Activated T-cell treated with anti-CD3 and anti-CD28 coated beads for 48 hours (primary cell): Measurements from ENCODE around the gene ANXA11.
"Not testable (repeated sequence)": the region's sequence is repeated elsewhere in the genome, so short reads cannot be mapped to it uniquely, and the experiment has no call there.

ENCODE experiments used
- DNase-seq: peaks from one replicate; pipeline ENCODE4 v3.0.0-alpha.2; 2020; ENCODE audit warnings: low read depth

The ANXA11 gene

DNA sequence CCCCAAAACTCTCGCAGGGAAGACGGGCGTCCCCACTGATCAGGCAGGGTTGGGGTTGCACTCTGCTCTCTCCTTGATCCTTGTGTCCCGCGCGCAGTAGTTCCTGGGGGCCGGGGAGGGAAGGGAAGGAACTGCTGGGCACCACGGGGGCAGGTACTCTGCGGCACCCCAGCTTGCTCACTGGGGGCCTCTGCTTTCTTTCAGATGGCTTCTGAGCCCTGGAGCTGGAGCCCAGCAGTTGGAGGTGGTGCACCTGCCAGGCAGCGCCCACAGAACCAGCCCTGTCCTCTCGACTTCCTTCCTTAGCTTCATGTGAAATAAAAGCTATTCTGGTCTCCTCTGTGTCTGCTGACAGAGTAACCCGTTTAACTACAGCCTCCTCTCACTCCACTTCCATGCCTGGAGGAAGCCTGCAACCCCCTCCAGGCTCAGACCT, 60.6 kb downstream of the ANXA11 start:
- DNase-seq = no peak

GRCh38 chr10:80144067-80144695, 61.2 kb downstream of the ANXA11 start:
- DNase-seq = peak; percentile 14

GRCh38 chr10:80141696-80142460, 63.5 kb downstream of the ANXA11 start:
- DNase-seq = no peak

DNA sequence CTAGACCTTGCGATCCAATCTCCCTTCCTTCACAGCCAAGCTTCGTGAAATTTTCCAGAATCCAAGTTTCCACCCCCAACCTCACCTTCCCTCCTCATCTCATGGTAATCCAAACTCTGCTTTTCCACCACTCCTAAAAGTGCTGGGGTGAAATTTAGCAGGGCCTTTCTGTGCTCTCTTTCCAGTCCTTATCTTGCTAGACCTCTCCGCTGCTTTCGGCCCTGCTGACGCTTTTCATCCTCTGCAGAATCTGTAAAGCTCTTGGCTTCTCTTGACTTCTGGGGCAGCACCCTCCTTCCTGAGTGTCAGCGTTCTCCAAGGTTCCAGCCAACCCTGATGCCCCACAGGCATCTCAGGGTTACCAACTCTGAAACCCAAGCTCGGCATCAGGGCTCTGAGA, 65.1 kb downstream of the ANXA11 start:
- DNase-seq = no peak

GRCh38 chr10:80139265-80139664, 66.1 kb downstream of the ANXA11 start:
- no peak for DNase-seq

GRCh38 chr10:80137920-80138319, 67.4 kb downstream of the ANXA11 start:
- DNase-seq = no peak

DNA sequence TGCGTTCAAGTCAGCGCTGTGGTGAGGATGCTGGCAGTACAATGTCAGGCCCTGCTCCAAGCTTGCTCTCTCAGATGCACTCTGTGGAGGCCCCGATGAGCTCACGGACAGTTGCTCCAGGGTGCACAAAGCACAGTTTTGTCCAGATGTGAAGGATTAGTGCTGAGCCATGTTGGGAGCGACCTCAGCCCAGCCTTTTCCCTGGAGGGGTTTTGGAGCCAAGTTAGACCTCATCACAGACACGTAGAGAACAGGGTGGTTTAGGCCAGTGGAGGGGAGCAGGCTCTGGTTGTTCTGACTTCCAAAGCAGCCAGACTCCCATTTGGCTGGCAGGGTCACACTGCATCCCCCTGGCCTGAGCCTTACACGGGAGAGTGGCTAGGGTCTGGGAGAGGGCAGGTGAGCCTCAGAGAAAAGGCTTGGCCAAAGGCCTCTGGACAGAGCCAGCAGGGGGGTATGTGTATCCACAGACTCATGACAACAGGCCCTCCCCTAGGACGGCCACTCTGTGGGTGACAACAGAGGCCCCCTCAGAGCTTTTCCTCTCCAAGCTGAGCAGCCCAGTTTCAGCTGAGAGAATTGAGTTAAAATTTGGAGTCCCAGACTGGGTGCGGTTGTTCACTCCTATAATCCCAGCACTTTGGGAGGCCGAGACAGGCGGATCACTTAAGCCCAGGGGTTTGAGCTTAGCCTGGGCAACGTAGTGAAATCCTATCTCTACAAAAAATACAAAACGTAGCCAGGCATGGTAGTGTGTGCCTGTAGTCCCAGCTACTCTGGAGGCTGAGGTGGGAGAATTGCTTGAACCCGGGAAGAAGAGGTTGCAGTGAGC, 68.1 kb downstream of the ANXA11 start:
- no peak for DNase-seq

DNA sequence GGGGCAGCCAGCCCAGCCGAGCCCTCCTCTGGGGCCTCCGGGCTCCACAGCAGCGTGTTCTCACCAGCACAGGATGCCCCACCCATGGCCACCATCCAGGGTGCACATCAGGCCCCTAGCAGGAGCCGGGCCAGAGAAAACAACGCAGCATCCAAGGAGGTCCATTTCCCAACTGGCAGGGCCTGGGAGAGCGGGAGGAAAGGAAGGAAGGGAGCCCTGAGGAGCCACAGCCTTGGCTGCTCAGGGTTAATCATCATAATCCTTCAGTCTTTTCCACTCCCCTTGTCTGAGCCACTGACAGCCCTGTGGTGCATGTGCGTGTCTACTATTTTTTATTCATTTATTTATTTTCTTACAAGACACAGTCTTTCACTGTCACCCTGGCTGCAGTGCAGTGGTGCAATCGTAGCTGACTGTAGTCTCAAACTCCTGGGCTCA, 69.2 kb downstream of the ANXA11 start:
- DNase-seq = no peak

- DNase-seq = not testable (repeated sequence)
These were observed 71.7 kb downstream of the ANXA11 start for GRCh38 chr10:80133687-80134086.

GRCh38 chr10:80133206-80133605, 72.1 kb downstream of the ANXA11 start:
- DNase-seq = no peak

GRCh38 chr10:80132299-80133139, 72.8 kb downstream of the ANXA11 start, which contains the start of gene PLAC9:
TSS of gene PLAC9 (plus strand) at chr10:80132730. CDS start at chr10:80132763, 33 bp downstream.
- no peak for DNase-seq

GRCh38 chr10:80131499-80131901, 73.8 kb downstream of the ANXA11 start:
- no peak for DNase-seq

GRCh38 chr10:80126876-80127275, 78.5 kb downstream of the ANXA11 start:
- DNase-seq = no peak

DNA sequence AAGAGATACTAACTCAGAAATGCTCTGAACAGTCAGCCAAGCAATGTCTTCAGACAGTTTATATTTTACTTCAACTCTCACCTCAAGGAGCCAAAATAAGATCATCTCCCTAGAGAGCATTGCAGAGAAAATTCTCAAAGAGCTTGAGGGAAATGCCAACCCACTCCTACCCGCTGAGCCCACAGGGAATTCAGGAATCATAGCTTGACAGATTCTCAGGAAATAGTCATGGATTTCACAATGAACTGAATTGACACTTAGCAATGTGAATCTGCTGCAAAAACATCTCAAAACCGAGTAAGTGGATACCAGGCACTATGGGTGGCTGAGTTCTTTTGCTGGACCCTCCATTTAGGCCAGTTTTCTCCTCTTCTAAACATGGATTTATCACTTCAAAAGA, 82.6 kb downstream of the ANXA11 start:
- DNase-seq = no peak

DNA sequence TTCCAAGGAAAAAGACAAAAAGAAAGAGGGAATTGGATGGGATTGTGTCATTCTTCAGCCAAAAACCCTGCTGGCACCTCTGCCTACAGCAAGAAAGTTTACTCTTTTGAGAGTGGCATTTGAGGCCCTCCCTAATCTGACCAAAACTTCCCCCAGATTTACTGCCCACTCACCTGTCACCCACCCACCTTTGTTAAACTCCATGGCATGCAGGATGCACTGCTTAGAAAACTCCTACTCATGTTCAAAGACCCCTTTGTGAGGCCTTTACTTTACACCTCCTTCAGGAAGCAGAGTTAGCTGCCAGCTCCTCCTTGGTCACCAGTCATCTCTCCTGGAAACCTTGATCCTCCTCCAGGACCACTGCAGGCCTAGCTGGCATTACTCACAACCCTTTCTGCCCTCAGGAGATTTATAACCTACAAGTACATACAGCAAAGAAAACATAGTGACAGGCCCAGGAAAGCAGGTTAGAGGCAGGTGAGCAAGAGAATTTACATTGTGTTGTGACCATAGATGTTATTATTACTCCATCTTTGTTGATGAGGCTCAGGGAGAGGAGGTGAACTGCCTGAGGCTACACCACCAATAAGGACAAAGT, 83.1 kb downstream of the ANXA11 start:
- DNase-seq = no peak

- DNase-seq = no peak
These were observed 86.7 kb downstream of the ANXA11 start for GRCh38 chr10:80118669-80119068.

DNA sequence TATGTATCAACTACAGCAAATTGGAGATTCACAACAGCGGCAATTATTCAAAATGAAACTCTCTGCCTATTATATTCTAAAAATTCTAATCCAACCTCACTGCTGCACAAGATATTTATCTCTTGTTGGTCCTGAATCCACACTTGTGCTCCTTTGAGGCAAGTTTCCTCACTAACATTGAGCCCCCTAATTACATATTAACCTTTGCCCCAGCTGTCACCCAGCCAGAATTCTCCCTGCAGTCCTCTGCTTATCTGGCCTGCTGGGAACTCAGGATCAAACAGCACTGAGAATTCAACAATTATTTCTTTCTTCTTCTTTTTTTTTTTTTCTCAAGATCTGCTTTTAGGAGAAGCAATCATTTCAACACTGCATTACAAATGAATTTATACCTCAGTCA, 94.4 kb downstream of the ANXA11 start:
- no peak for DNase-seq

- DNase-seq = no peak
These were observed 96.6 kb downstream of the ANXA11 start for GRCh38 chr10:80108576-80109239.

DNA sequence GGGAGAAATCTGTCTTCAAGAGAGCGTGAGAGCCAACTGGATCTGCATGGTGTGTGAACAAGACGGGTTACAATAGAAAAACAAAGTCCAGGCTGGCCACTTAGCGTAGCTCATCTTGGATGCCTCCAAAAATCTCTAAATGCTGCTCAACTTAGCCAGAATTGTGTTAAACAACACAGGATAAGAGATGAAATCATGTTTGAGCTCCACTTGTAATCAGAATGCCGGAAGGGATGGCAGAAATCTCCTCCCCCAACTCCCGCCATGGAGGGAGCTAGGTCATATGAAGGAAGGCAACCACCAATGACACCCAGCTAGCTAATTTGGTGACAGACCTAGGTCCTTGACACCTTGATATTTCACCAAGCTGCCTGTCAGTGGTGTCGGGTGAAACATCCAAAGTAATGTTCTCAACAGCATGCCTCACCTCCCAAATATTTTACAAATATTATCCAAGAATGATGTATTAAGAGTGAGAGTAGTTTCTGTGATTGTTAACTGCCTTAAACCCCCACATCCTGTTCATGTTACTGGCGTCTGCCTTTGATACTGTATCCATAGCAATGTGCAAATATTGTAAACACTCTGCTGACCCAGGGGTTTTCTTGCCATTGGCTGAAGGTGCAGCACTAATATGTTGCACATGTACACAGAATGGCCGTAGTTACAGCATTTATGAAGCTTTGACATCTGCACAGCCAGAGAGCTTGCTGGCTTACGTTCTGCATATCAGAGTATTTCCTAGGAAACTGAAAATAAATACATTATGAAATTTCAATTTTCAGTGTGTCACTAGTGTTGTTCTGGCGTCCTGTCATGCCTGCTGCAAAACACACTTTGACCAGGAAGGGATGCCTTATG, 101.0 kb downstream of the ANXA11 start:
- no peak for DNase-seq
